Stimulated activated CD8-positive, alpha-beta memory T cell treated with anti-CD3 and anti-CD28 coated beads, Interleukin-7, amount 100 ng/mL, for 1 hour (primary cell): ENCODE data around the gene ZNF578.
"Not testable (repeated sequence)": the region's sequence is repeated elsewhere in the genome, so short reads cannot be mapped to it uniquely, and the experiment has no call there.

Experiments used
- DNase-seq, 2 donors: peaks; one replicate each; pipeline ENCODE4 v3.0.0-alpha.2; 2020; ENCODE audit warnings: low read depth in 2 of 2

Gene ZNF578

DNA sequence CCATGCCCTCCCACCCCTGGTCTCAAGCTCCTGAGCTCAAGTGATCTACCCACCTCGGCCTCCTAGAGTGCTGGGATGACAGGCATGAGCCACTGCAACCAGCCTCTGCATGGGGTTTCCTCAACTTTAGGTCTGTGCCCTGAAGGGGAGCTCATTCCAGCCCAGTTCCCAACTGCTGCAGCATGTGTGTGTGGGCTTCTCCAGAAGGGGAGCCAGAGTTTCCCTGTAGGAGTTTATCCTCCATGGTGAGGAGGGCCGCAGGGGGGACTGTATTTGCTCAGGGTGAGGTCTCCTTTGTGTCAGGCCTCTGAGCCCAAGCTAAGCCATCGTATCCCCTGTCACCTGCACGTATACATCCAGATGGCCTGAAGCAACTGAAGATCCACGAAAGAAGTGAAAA is 62.8 kb downstream of the ZNF578 start:
- DNase-seq, result no peak

DNA sequence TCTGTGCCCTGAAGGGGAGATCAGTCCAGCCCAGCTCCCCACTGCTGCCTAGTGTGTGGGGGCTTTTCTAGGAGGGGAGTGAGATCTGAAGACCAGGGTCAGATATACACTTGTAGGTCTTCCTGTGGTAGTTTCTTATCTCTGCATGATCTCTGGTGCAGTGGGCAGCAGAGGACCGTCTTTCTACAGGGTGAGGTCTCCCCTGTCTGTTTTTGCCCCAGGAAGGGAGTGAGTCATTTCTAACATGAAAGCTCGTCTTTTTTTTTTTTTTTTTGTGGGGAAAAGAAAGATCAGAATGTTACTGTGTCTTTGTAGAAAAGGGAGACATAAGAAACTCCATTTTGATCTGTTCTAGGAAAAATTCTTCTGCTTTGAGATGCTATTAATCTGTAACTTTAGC is 65.3 kb downstream of the ZNF578 start:
- DNase-seq, result no peak

DNA sequence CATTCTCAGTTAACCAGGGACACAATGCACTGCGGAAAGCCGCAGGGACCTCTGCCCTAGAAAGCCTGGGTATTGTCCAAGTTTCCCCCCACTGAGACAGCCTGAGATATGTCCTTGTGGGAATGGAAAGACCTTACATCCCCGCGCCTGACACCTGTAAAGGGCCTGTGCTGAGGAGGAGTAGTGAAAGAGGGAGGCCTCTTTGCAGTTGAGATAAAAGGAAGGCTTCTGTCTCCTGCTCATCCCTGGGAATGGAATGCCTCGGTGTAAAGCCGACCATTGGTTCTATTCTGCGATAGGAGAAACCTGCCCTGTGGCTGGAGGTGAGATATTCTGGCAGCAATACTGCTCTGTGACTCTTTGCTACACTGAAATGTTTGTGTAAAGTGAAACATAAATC is 65.8 kb downstream of the ZNF578 start:
- not testable (repeated sequence) for DNase-seq

GRCh38 chr19:52520013-52520412 is 66.7 kb downstream of the ZNF578 start:
- DNase-seq, result no peak

- no peak for DNase-seq
Measured at GRCh38 chr19:52522551-52522950, 69.2 kb downstream of the ZNF578 start.

DNA sequence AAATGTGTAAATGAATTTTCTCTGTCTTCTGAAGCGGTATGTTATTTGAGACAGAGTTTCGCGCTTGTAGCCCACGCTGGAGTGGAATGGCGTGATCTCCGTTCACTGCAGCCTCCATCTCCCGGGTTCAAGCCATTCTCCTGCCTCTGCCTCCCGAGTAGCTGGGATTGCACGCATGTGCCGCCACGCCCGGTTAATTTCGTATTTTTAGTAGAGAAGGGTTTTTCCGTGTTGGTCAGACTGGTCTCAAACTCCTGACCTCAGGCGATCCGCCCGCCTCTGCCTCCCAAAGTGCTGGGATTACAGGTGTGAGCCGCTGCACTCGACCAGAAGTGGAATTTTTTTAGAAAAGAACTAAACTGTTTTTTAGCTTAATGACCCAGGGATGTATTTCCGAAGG is 70.7 kb downstream of the ZNF578 start:
- no peak for DNase-seq

DNA sequence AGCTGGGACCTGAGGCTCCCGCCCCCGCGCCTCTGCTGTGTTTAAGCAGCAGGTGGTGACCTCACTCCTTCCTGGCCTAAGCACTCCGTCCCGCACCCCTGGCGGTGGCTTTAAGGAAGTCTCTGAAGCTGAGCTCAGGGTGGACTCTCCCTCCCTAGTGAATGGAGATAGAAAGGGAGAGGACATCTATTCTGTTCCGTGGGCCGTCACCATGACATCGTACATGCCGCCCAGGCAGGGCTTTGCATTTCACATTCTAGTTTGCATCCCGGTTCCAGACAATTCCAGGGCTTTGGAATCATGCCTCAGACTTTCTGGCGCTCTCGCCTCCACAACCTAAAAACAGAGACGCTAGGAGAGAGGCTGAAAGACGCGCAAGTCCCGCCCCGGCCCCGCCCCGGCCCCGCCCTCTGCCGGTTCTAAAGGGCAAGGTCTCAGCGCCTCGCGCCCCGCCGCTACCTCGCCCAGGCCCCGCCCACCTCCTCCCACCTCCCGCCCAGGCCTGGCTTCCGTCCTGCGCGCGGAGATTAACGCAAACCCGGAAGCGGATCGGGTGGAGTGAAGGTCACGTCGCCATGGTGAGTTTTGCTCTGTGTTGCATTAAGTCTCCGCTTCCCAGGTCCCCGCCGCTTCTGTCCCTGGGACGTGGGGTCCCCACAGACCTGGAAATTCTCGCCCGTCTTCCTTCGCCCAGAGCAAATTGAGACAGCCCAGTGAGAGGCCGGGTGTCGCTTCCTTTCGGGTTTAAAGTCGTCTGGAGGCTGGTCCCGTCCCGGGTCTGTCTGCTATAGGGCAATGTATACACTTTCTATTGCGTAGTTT is 74.0 kb downstream of the ZNF578 start, which contains the start of gene ZNF808:
Gene ZNF808 (plus strand): TSS at position 535 of the 822 bp plus-strand sequence. CDS start 15,617 bp downstream, outside the sequence.
- peak; percentile 96 to 98 for DNase-seq

GRCh38 chr19:52527956-52528351 is 74.6 kb downstream of the ZNF578 start:
- no peak for DNase-seq

DNA sequence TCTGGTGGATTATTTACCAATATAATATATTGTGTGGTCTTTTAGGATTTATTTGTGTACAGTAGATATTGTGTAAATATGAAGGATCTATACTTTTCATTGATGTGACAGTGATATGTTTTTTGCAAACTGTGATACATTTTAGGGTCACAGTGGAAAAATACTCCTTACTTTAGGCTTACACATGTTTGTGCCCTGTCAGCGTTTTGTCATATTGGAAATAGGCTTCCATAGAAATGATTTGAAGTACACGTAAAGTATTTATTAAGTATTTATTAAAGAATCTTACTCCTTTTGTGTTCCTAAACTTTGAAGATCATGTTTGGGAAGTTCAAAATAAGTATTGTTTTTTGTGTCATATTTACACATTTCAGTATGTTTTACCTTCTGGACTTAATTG is 79.1 kb downstream of the ZNF578 start:
- DNase-seq, result no peak

GRCh38 chr19:52533901-52534300 is 80.5 kb downstream of the ZNF578 start:
- DNase-seq, result no peak

- not testable (repeated sequence) for DNase-seq
Measured at GRCh38 chr19:52535385-52535770, 82.0 kb downstream of the ZNF578 start.

DNA sequence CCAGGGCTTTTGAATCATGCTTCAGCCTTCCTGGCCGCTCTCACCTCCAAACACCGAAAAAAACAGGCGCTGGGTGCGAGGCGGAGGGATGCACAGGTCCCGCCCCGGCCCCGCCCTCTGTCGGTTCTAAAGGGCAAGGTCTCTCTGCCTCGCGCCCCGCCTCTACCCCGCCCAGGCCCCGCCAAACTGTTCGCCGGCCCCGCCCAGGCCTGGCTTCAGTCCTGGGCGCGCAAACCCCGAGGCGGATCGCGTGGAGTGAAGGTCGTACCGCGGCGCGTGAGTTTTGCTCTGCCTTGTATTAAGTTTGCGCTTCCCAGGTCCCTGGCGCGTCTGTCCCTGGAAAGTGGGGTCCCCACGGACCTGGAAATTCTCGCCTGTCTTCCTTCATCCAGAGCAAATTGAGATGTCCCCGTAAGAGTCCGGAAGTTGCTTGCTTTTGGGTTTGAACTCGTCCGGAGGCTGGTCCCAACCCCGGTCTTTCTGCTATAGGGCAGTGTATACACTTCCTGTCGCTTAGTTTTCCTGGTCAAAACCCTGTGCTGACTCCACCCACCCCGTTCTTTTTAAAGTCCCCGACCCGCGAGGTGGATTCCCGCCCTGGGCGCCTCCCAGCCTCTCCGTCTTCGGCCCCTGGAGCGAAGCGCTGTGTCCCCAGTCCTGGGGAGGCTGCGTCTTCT is 82.6 kb downstream of the ZNF578 start:
- DNase-seq, result peak; percentile 82 to 86

GRCh38 chr19:52536448-52536800 is 83.1 kb downstream of the ZNF578 start:
- DNase-seq, result peak in 1 of 2 donors; percentile 2

DNA sequence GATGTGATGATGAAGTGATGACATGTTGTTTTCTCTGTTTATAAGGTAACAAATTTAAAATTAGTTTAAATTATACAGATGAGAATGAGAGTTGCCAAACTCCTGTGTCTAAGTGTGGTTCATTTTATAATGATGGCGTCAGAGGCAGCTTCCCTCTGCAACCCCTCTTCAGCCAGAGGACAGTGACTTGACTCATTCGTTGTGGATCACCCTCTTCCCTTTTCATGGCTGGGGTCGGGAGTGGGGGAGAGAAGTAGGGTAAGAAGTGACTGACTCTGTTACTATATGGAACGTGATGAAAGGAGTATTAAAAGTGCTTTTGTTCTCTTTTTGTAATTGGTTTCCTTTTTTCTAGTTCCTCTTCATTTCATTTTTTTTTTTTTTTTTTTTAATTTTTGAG is 85.5 kb downstream of the ZNF578 start:
- not testable (repeated sequence) for DNase-seq

GRCh38 chr19:52541176-52541575 is 87.8 kb downstream of the ZNF578 start:
- not testable (repeated sequence) for DNase-seq

- no peak for DNase-seq
Measured at GRCh38 chr19:52541608-52542007, 88.3 kb downstream of the ZNF578 start.

GRCh38 chr19:52542541-52542940 is 89.2 kb downstream of the ZNF578 start:
- not testable (repeated sequence) for DNase-seq

GRCh38 chr19:52542984-52543664 is 89.8 kb downstream of the ZNF578 start:
- peak in 1 of 2 donors; percentile 2 for DNase-seq

GRCh38 chr19:52554216-52554971 is 101.0 kb downstream of the ZNF578 start:
- DNase-seq, result no peak

DNA sequence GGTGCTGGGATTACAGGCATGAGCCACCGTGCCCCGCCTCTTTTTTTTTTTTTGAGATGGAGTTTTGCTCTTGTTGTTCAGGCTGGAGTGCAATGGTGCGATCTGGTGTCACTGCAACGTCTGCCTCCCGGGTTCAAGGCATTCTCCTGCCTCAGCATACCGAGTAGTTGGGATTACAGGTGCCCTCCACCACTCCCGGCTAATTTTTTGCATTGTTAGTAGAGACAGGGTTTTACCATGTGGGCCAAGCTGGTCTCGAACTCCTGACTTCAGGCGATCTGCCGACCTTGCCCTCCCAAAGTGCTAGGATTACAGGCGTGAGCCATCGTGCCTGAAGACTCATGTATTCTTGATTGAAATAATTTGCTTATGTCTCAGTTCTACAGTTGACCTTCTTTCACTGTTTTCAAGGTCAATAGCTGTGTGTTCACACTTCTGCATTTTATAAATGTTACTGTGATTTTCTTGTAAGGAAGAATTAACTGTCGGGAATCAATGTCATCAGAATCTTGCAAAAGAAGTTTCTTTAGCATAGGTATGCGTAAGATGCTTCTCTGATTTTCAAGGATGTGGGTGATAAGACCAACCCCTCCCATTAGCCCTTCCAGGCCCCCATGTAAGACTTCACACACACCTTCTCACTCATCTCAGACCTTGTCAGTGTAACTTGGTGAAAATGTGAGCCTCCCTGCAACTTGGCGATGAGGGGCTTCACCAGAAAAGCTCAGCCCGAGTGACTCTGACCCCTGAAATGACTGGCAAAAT is 104.1 kb downstream of the ZNF578 start:
- no peak for DNase-seq
